Neuronal stem cell (in vitro differentiated cells): ENCODE data around the gene AMOTL1.
"Not testable (repeated sequence)": the region's sequence is repeated elsewhere in the genome, so short reads cannot be mapped to it uniquely, and the experiment has no call there.

Experiments
- DNase-seq: peaks from one replicate; pipeline ENCODE4 v3.0.0-alpha.2; 2013; ENCODE audit warnings: low spot score
- H2AFZ ChIP-seq: one replicate; pipeline ENCODE4 v1.6.1; 2013; ENCODE audit warnings: mild to moderate bottlenecking, low read length, inconsistent platforms
- H2AK5ac ChIP-seq: 2 replicates; pipeline ENCODE4 v1.6.1; 2013; ENCODE audit warnings: low read depth, mild to moderate bottlenecking, inconsistent platforms, low read length, moderate library complexity, mixed read lengths
- H2BK120ac ChIP-seq: 2 replicates; pipeline ENCODE4 v1.6.1; 2013; ENCODE audit warnings: low read depth, mild to moderate bottlenecking, inconsistent platforms, low read length, moderate library complexity, mixed read lengths
- H2BK12ac ChIP-seq: one replicate; pipeline ENCODE4 v1.6.1; 2013; ENCODE audit warnings: low read length, inconsistent platforms
- H2BK15ac ChIP-seq: 2 replicates; pipeline ENCODE4 v1.6.1; 2013; ENCODE audit warnings: mild to moderate bottlenecking, low read length, inconsistent platforms, mixed read lengths
- H2BK5ac ChIP-seq: one replicate; pipeline ENCODE4 v1.6.1; 2013; ENCODE audit warnings: inconsistent platforms, mild to moderate bottlenecking, low read length, moderate library complexity
- H3K14ac ChIP-seq: one replicate; pipeline ENCODE4 v1.6.1; 2013; ENCODE audit warnings: low read length, inconsistent platforms
- H3K18ac ChIP-seq: 2 replicates; pipeline ENCODE4 v1.6.1; 2013; ENCODE audit warnings: low read length, inconsistent platforms
- H3K23ac ChIP-seq: 2 replicates; pipeline ENCODE4 v1.6.1; 2013; ENCODE audit warnings: low read depth, mild to moderate bottlenecking, mixed read lengths, low read length, inconsistent platforms; ENCODE audit not compliant: poor library complexity
- H3K27ac ChIP-seq: replicated peaks from 3 replicates; pipeline ENCODE4 v1.5.1; 2013; ENCODE audit warnings: low read length, inconsistent platforms
- H3K27me3 ChIP-seq, 3 experiments: 2 replicates each; pipeline ENCODE4 v1.6.1; 2013; ENCODE audit warnings: low read length in 3 of 3, mild to moderate bottlenecking in 2 of 3, inconsistent platforms in 1 of 3, low read depth in 1 of 3, mixed read lengths in 1 of 3, moderate library complexity in 1 of 3; ENCODE audit not compliant: control insufficient read depth in 3 of 3, insufficient read depth in 3 of 3
- H3K36me3 ChIP-seq, 2 donors: replicated peaks in 1 of 2; 2 replicates each; pipeline ENCODE4 v1.6.1; 2013; ENCODE audit warnings: low read length in 2 of 2; ENCODE audit not compliant: control insufficient read depth in 2 of 2, insufficient read depth in 2 of 2
- H3K4ac ChIP-seq: 2 replicates; pipeline ENCODE4 v1.6.1; 2013; ENCODE audit warnings: inconsistent platforms, mild to moderate bottlenecking, low read length, moderate library complexity
- H3K4me1 ChIP-seq, 2 donors: 1 replicate in 1 of 2; 2 replicates in 1 of 2; pipeline ENCODE4 v1.6.1; 2013; ENCODE audit warnings: low read length in 2 of 2, low read depth in 1 of 2; ENCODE audit not compliant: control insufficient read depth in 2 of 2, insufficient read depth in 1 of 2
- H3K4me2 ChIP-seq: one replicate; pipeline ENCODE4 v1.6.1; 2013; ENCODE audit warnings: mild to moderate bottlenecking, low read length, inconsistent platforms; ENCODE audit not compliant: insufficient read depth, poor library complexity, severe bottlenecking
- H3K4me3 ChIP-seq, 2 donors: 2 replicates each; pipeline ENCODE4 v1.5.1; 2013; ENCODE audit warnings: low read length in 2 of 2, mild to moderate bottlenecking in 2 of 2, inconsistent platforms in 1 of 2, moderate library complexity in 1 of 2
- H3K79me1 ChIP-seq: one replicate; pipeline ENCODE4 v1.6.1; 2013; ENCODE audit warnings: low read depth, mild to moderate bottlenecking, inconsistent platforms, low read length, moderate library complexity
- H3K9ac ChIP-seq: one replicate; pipeline ENCODE4 v1.6.1; 2013; ENCODE audit warnings: mild to moderate bottlenecking, low read depth, low read length, inconsistent platforms; ENCODE audit not compliant: poor library complexity
- H3K9me3 ChIP-seq, 2 donors: replicated peaks in 1 of 2; 2 replicates each; pipeline versions ENCODE3 to v1.6.1; 2013; ENCODE audit warnings: low read length in 2 of 2, mild to moderate bottlenecking in 2 of 2, inconsistent platforms in 1 of 2, low read depth in 1 of 2, mixed read lengths in 1 of 2, moderate library complexity in 1 of 2; ENCODE audit not compliant: control insufficient read depth in 2 of 2, insufficient read depth in 1 of 2
- H4K8ac ChIP-seq: one replicate; pipeline ENCODE4 v1.6.1; 2013; ENCODE audit warnings: low read depth, mild to moderate bottlenecking, inconsistent platforms, low read length, moderate library complexity
- H4K91ac ChIP-seq: one replicate; pipeline ENCODE4 v1.6.1; 2013; ENCODE audit warnings: low read length, low read depth, mild to moderate bottlenecking, inconsistent platforms; ENCODE audit not compliant: poor library complexity
- WGBS, 2 donors: extraction: QIAGEN DNeasy Blood & Tissue Kit; methylation state at CpG; one replicate each; pipeline ENCODE4 v1.1.7; 2013; ENCODE audit warnings: missing lambda C conversion rate in 2 of 2, mixed read lengths in 1 of 2; ENCODE audit not compliant: insufficient read length in 2 of 2, insufficient replicate concordance in 1 of 2; ENCODE audit errors: extremely low coverage in 2 of 2; 5-methylcytosine and 5-hydroxymethylcytosine counted together

AMOTL1 gene

DNA sequence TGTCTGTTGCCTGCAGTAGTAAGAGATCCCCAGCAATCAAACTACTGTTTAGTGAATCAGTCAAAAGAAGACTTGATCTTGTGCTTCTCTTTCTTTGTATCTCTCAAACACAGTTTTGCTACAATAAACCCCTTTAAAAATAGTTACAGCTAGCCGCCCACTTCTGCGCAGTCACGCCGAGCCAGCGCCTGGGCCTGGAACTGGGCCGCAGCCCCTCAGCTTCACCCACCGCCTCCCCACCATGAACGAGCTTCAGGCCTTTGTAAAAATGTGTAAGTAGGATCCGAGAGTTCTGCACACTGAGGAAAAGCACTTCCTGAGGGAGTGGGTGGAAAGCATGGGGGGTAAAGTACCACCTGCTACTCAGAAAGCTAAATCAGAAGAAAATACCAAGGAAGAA, 144.7 kb downstream of the AMOTL1 start:
- no peak overlapping the region for H4K8ac ChIP-seq
- H3K4me1 ChIP-seq, result no peaks in the 10 kb centered on the region
- no peak overlapping the region for H3K4me3 ChIP-seq
- H2BK15ac ChIP-seq, result no peak overlapping the region
- H2BK5ac ChIP-seq, result no peak overlapping the region
- H3K27ac ChIP-seq, result no peak overlapping the region
- no peak overlapping the region for H3K4ac ChIP-seq
- H2BK12ac ChIP-seq, result no peak overlapping the region
- no peak overlapping the region for H2BK120ac ChIP-seq
- no peak overlapping the region for H3K14ac ChIP-seq
- H3K27me3 ChIP-seq, result no peaks in the 10 kb centered on the region
- no peak overlapping the region for H4K91ac ChIP-seq
- no peaks in the 10 kb centered on the region for H3K9me3 ChIP-seq
- H2AFZ ChIP-seq, result no peak overlapping the region
- H3K23ac ChIP-seq, result no peak overlapping the region
- H3K4me2 ChIP-seq, result no peak overlapping the region
- no peaks in the 10 kb centered on the region for H3K79me1 ChIP-seq
- no peak overlapping the region for H2AK5ac ChIP-seq
- no CpG with 5 or more reads among the region's 9 CpGs for WGBS, 2 donors
- H3K9ac ChIP-seq, result no peak overlapping the region
- H3K18ac ChIP-seq, result no peak overlapping the region
- no peaks in the 10 kb centered on the region for H3K36me3 ChIP-seq
- no peak for DNase-seq

DNA sequence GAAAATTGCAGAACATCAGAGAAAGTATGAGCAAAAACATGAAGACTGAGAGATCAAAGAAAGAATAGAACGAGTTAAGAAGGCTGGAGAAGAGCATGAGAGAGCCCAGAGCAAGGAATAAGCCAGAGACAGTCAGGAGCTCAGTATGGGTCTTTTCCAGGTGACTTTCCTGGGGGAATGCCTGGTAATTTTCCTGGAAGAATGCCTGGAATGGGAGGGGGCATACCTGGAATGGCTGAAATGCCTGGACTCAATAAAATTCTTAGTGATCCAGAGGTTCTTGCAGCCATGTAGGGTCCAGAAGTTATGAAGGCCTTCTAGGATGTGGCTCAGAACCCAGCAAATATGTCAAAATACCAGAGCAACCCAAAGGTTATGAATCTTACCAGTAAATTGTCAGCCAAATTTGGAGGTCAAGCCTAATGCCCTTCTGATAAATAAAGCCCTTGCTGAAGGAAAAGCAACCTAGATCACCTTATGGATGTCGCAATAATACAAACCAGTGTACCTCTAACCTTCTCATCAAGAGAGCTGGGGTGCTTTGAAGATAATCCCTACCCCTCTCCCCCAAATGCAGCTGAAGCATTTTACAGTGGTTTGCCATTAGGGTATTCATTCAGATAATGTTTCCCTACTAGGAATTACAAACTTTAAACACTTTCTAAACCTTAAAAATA, 145.7 kb downstream of the AMOTL1 start:
- H3K9me3 ChIP-seq, H3K14ac ChIP-seq, H3K4me1 ChIP-seq: not testable (repeated sequence)

DNA sequence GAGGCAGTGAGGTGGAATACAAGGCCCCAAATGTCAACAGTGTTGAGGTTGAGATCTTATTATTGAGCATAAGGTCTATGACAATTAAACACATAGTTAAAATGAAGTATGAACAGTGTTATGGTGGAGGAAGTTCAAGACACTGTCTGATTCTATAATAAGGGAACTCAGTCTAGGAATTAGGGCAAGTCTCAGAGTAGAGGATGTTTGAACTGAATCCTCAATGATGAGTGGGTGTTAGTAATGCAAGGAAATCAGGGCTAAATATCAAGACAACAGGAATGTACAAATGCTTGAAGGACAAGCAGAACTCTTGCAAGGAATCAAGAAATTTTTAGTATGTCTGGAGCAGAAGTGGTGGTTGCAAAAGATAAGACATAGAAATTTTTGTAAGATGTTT, 152.2 kb downstream of the AMOTL1 start:
- H3K79me1 ChIP-seq, result no peaks in the 10 kb centered on the region
- no peak overlapping the region for H3K27ac ChIP-seq
- H3K18ac ChIP-seq, result no peak overlapping the region
- no peak overlapping the region for H3K14ac ChIP-seq
- no peak overlapping the region for H2BK12ac ChIP-seq
- H3K36me3 ChIP-seq, result no peaks in the 10 kb centered on the region
- no peaks in the 10 kb centered on the region for H3K27me3 ChIP-seq
- no peak overlapping the region for H3K23ac ChIP-seq
- no peak overlapping the region for H4K8ac ChIP-seq
- H4K91ac ChIP-seq, result no peak overlapping the region
- no peak overlapping the region for H2BK120ac ChIP-seq
- no peak overlapping the region for H2BK15ac ChIP-seq
- no peak overlapping the region for H2AFZ ChIP-seq
- no peak overlapping the region for H3K9ac ChIP-seq
- H3K4ac ChIP-seq, result no peak overlapping the region
- no peaks in the 10 kb centered on the region for H3K9me3 ChIP-seq
- H2AK5ac ChIP-seq, result no peak overlapping the region
- H3K4me2 ChIP-seq, result no peak overlapping the region
- no peak overlapping the region for H2BK5ac ChIP-seq
- peaks cover 3 to 7% of the 10 kb centered on the region in 2 donors for H3K4me1 ChIP-seq
- DNase-seq, result no peak
- H3K4me3 ChIP-seq, result no peak overlapping the region

More for the DNA sequence above, 145.7 kb downstream of the AMOTL1 start:
- H2BK12ac ChIP-seq, H3K18ac ChIP-seq, H2AK5ac ChIP-seq, H3K27me3 ChIP-seq, H3K23ac ChIP-seq, H3K36me3 ChIP-seq, H2AFZ ChIP-seq, H3K4me2 ChIP-seq, H3K79me1 ChIP-seq, H3K4ac ChIP-seq, H2BK120ac ChIP-seq, H3K4me3 ChIP-seq, DNase-seq, H3K9ac ChIP-seq, H2BK5ac ChIP-seq, H3K27ac ChIP-seq, H2BK15ac ChIP-seq, H4K8ac ChIP-seq, H4K91ac ChIP-seq: not testable (repeated sequence)
- no CpG with 5 or more reads among the region's 2 CpGs for WGBS, 2 donors

DNA sequence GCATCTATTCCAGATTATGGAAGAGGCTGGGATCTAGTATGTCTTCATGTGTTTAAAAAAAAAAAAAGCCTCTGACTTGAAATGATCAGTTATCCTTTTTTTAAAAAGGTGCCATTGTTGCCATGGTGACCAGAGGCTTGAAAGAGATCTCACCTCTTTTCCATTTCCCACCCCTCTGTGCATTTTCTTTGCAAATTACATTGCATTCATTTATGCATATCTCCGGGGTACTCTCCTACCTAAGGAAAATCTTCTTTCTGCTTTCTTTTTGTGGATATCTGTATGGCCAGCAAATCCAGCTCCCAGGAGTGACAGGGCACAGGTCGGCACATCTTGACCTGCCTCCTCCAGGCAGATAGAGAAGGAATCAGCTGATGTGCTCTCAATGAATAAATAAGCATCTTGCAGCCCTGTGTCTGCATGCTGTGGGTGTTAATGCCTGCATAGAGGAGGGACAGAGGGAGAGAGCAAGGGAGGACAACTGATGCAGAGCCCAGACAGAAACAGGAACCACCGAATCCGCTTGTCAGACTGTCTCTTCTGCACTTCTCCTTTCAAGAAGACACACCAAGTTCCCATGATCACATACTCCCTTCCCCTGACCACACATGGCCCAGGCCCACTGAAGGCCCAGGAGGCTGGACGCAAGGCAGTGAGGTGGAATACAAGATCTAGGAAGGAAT, 154.3 kb downstream of the AMOTL1 start:
- no peaks in the 10 kb centered on the region for H3K36me3 ChIP-seq
- peaks cover 10 to 18% of the 10 kb centered on the region in 2 donors for H3K4me1 ChIP-seq
- no peak overlapping the region for H2AK5ac ChIP-seq
- no peak overlapping the region for H4K91ac ChIP-seq
- no peak overlapping the region for H3K27ac ChIP-seq
- no peak overlapping the region for H4K8ac ChIP-seq
- no peak overlapping the region for H3K14ac ChIP-seq
- no peak for DNase-seq
- H3K18ac ChIP-seq, result no peak overlapping the region
- H2BK5ac ChIP-seq, result no peak overlapping the region
- no CpG with 5 or more reads among the region's 5 CpGs for WGBS, 2 donors
- H3K4me3 ChIP-seq, result no peak overlapping the region
- peak overlapping the region; percentile 3 for H2AFZ ChIP-seq
- no peak overlapping the region for H3K4ac ChIP-seq
- H3K27me3 ChIP-seq, result no peaks in the 10 kb centered on the region
- H2BK15ac ChIP-seq, result no peak overlapping the region
- H2BK12ac ChIP-seq, result no peak overlapping the region
- no peak overlapping the region for H3K9ac ChIP-seq
- H3K23ac ChIP-seq, result no peak overlapping the region
- no peaks in the 10 kb centered on the region for H3K79me1 ChIP-seq
- no peak overlapping the region for H2BK120ac ChIP-seq
- no peaks in the 10 kb centered on the region for H3K9me3 ChIP-seq
- H3K4me2 ChIP-seq, result no peak overlapping the region
